K562 (cell line): Measurements from ENCODE around the gene CLEC4C.

Experiments
- CTCF ChIP-seq, 3 experiments: IDR thresholded peaks in 2 of 3; conservative IDR thresholded peaks in 1 of 3; 2 replicates each; pipeline ENCODE4 v1.5.1; 2011 to 2012; ENCODE audit warnings: low read length in 3 of 3, mild to moderate bottlenecking in 3 of 3, control low read depth in 2 of 3, improper control_type of control experiment in 1 of 3, inconsistent platforms in 1 of 3, low read depth in 1 of 3, mixed read lengths in 1 of 3, moderate library complexity in 1 of 3; ENCODE audit not compliant: insufficient read depth in 2 of 3
- EZH2 ChIP-seq: IDR thresholded peaks from 2 replicates; pipeline ENCODE4 v1.6.1; 2012; ENCODE audit warnings: low read depth, mild to moderate bottlenecking, inconsistent platforms, low read length, borderline replicate concordance
- MTA2 ChIP-seq: fragments of 450-650 bp; IDR thresholded peaks from 2 replicates; pipeline ENCODE4 v1.6.1; 2016; ENCODE audit warnings: low read depth
- ZNF589 ChIP-seq: fragments of 200-800 bp; sonication (Bioruptor generic); IDR thresholded peaks from 2 replicates; pipeline ENCODE4 v1.6.1; 2016; ENCODE audit warnings: low read depth, missing genetic modification characterization, missing compliant biosample characterization

GRCh38 chr12:7787574-7788293, 40.6 kb upstream of the CLEC4C start:
- TF ChIP-seq EZH2 (no peak), ZNF589 (CRISPR knock-in tag) (no peak), MTA2 (no peak), CTCF (IDR thresholded peaks at IDR 0.05 in 2 of 3, conservative IDR thresholded peaks at IDR 0.05 in 1 of 3; ENCODE audit: insufficient read depth in 2 of 3, low read depth in 1 of 3, low read length in 3 of 3) (no peak)
